HFF-Myc (cell line): ENCODE data around the gene CNGB1.
A peak's percentile ranks its signal among the peaks of the same experiment; 100 is the strongest.

Experiments
- DNase-seq: peaks from one replicate; pipeline ENCODE4 v3.0.0-alpha.2; 2011; ENCODE audit warnings: low read depth; ENCODE audit errors: extremely low read depth
- H3K4me3 ChIP-seq: replicated peaks from 2 replicates; pipeline ENCODE4 v1.5.1; 2011; ENCODE audit warnings: low read depth, mild to moderate bottlenecking, control low read depth, low read length
- TF ChIP-seq, protein P1 (sequence below): IDR thresholded peaks from 2 replicates; pipeline ENCODE4 v1.5.1; 2012; ENCODE audit warnings: mild to moderate bottlenecking, low read depth, low read length, control low read depth; ENCODE audit errors: missing control alignments

The CNGB1 gene

DNA sequence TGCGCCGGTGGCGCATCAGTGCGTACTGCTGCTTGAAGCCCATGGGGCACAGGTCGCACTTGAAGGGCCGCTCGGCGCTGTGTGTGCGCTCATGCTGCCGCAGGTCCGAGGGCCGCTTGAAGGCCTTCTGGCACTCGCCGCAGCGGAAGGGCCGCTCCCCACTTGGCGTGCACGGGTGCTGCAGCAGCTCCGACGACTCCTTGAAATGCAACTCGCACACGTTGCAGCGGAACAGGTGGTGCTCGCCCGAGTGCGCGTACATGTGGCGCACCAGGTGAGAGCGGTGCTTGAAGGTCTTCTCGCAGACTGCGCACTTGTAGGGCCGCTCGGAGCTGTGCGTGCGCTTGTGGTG lies 26.2 kb upstream of the CNGB1 start:
- TF ChIP-seq, protein P1, sequence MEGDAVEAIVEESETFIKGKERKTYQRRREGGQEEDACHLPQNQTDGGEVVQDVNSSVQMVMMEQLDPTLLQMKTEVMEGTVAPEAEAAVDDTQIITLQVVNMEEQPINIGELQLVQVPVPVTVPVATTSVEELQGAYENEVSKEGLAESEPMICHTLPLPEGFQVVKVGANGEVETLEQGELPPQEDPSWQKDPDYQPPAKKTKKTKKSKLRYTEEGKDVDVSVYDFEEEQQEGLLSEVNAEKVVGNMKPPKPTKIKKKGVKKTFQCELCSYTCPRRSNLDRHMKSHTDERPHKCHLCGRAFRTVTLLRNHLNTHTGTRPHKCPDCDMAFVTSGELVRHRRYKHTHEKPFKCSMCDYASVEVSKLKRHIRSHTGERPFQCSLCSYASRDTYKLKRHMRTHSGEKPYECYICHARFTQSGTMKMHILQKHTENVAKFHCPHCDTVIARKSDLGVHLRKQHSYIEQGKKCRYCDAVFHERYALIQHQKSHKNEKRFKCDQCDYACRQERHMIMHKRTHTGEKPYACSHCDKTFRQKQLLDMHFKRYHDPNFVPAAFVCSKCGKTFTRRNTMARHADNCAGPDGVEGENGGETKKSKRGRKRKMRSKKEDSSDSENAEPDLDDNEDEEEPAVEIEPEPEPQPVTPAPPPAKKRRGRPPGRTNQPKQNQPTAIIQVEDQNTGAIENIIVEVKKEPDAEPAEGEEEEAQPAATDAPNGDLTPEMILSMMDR: no peak
- no peak overlapping the region for H3K4me3 ChIP-seq
- no peak for DNase-seq

DNA sequence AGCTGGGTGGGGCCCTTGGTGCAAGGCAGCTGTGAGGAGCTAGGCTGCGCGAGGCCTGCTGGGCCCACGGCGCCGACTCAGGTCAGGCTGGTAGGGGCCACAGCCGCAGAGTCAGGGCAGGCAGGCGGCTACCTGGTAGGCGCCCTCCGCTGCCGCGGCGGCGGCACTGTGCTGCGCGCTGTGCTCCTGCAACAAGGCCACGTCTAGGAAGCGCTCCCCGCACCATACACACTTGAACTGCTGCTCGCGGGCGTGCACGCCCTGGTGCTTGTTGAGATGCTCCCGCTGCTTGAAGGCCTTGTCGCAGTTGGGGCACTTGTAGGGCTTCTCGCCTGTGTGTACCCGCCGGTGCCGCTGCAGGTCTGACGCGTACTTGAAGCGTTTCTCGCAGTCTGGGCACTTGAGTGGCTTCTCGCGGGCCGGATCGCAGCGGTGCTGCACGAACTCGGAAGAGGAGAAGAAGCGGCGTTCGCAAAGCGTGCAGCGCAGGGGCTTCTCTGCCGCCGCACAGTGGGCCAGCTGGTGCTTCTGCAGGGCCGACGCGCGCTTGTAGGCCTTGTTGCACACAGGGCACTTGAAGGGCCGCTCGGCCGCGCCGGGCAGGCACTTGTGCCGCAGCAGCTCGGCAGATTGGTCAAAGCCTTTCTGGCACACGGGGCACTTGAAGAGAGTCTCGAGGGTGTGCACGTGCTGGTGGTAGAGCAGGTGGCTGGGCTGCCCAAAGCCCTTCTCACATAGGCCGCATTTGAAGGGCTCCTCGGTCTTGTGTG lies 25.7 kb upstream of the CNGB1 start:
- no peak for DNase-seq
- no peak overlapping the region for H3K4me3 ChIP-seq
- TF ChIP-seq, protein P1: no peak

DNA sequence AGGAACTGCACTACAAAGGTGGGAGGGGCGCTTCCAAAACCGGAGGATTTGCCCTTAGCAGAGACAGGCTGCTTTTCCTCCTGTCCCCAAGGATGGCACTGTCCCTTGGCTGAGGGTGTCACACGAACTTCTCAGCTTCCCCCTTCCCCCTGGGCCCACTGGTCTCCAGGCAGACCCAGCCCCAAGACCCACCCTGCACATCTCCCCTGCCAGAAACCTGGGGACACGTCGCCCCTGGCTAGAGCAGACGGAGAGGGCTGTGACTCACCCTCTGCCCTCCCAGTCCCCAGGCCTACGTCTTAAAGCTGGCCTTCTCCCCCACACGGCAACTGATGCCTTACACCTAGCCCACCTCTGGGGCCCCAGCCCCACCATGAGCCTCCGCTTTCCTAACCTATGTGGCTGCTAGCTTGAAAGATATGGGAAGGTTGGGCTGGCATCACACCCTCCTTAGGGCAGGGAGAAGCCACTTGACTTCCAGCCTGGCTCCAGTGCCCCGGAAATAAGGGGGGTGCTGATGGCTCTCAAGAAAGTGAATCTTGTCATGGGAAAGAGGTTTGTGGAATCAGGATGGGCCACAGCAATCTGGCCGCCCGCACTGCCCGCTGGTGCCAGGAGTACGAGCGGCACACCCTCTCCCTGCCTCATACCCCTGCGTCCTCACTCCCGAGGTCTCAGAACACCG lies 24.9 kb upstream of the CNGB1 start:
- TF ChIP-seq, protein P1: no peak
- no peak overlapping the region for H3K4me3 ChIP-seq
- DNase-seq: no peak

DNA sequence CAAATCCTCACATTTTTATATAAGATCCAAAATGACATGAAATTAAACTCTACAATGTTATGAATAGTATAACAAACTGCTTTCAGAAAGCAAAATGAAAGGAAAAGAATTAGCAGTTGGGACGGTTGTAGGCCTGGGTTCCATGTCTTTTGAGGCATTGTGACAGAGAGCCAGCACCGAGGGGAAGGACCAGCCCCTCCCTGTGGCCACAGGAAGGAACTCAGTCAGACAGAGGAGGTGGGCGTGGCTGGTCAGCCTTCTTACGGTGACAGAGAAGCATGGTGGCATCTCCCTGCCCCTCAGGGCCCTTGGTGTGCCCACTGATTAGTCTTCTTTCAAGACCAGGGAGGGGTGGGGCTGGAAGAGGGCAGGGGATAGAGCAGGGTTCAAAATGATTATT lies 23.9 kb upstream of the CNGB1 start:
- no peak overlapping the region for H3K4me3 ChIP-seq
- DNase-seq: no peak
- TF ChIP-seq, protein P1: peak; percentile 54

DNA sequence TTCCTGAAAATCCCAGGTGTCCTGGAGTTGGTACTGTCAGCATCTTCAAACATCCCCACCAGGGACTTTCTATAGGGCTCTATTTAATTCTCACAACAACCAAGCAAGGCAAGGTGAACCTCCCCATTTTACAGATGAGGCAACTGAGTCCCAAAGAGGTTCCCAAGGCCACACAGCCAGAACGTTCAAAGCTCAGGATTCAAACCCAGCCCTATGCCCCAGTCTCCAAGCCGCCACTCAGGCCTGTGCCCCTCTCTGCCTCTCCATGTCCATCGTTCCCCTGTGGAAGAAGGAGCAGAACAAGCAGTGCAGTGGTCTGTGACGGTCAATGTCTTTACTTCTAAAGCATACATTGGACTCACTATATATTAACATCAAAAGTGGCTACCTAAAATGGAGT lies 23.4 kb upstream of the CNGB1 start:
- no peak for DNase-seq
- no peak overlapping the region for H3K4me3 ChIP-seq
- TF ChIP-seq, protein P1: no peak

DNA sequence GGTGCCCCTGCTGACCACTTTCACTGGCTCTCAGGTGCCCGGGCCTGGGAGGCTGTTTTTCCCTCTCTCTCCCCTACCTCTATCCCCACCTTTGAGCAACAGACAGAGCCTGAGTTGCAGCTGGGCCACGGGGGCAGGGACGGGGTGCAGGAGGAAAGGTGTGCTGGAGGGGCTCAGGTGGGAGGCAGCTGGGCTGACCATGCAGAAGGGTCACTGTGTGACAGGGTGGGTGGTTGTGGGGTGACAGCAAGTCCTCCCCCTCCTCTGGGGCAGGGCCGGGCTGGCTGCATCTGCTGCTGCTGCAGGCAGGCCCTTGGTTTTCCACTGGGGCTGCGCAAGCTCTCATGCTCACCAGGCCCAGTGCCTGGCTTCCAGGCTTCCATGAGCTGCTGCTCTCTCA lies 23.0 kb upstream of the CNGB1 start:
- no peak overlapping the region for H3K4me3 ChIP-seq
- no peak for DNase-seq
- TF ChIP-seq, protein P1: no peak
